GM06990 (cell line): ENCODE data around the gene EEIG1.

ENCODE experiments used
- DNase-seq: peaks from one replicate; pipeline ENCODE4 v3.0.0-alpha.2; 2011; ENCODE audit not compliant: insufficient read length; ENCODE audit errors: extremely low read depth
- H3K27me3 ChIP-seq: replicated peaks from 2 replicates; pipeline ENCODE4 v1.6.0; 2011; ENCODE audit warnings: low read length; ENCODE audit not compliant: control insufficient read depth, insufficient read depth
- H3K36me3 ChIP-seq: 2 replicates; pipeline ENCODE4 v1.5.1; 2011; ENCODE audit warnings: low read length; ENCODE audit not compliant: control insufficient read depth, insufficient read depth
- H3K4me3 ChIP-seq: replicated peaks from 2 replicates; pipeline ENCODE4 v1.5.1; 2011; ENCODE audit warnings: low read depth, mild to moderate bottlenecking, control low read depth, low read length
- CTCF ChIP-seq: IDR thresholded peaks from 2 replicates; pipeline ENCODE4 v1.5.1; 2011; ENCODE audit warnings: low read length, control low read depth, mild to moderate bottlenecking, inconsistent platforms; ENCODE audit not compliant: insufficient read depth, poor library complexity, severe bottlenecking

EEIG1 gene

GRCh38 chr9:127963041-127963358 lies 17.8 kb downstream of the EEIG1 start:
- Histone ChIP-seq H3K4me3 (no peak overlapping the region), H3K27me3 (no peaks in the 10 kb centered on the region), H3K36me3 (no peaks in the 10 kb centered on the region)
- TF ChIP-seq CTCF, result no peak
- no peak for DNase-seq

GRCh38 chr9:127962278-127962677 lies 18.5 kb downstream of the EEIG1 start:
- no peak for TF ChIP-seq CTCF

GRCh38 chr9:127961613-127962155 lies 19.1 kb downstream of the EEIG1 start:
- TF ChIP-seq CTCF, result no peak
- Histone ChIP-seq H3K36me3 (no peaks in the 10 kb centered on the region), H3K4me3 (no peak overlapping the region), H3K27me3 (no peaks in the 10 kb centered on the region)
- DNase-seq, result no peak

More at GRCh38 chr9:127962278-127962677, 18.5 kb downstream of the EEIG1 start:
- Histone ChIP-seq H3K4me3 (no peak overlapping the region), H3K36me3 (no peaks in the 10 kb centered on the region), H3K27me3 (no peaks in the 10 kb centered on the region)
- DNase-seq, result no peak

- no peak for TF ChIP-seq CTCF
- Histone ChIP-seq H3K27me3 (no peaks in the 10 kb centered on the region), H3K4me3 (no peak overlapping the region), H3K36me3 (no peaks in the 10 kb centered on the region)
- no peak for DNase-seq
Observed at GRCh38 chr9:127961155-127961490, 19.7 kb downstream of the EEIG1 start.

GRCh38 chr9:127960410-127961154 lies 20.2 kb downstream of the EEIG1 start:
- no peak for TF ChIP-seq CTCF
- Histone ChIP-seq H3K27me3 (no peaks in the 10 kb centered on the region), H3K36me3 (no peaks in the 10 kb centered on the region), H3K4me3 (no peak overlapping the region)
- DNase-seq, result no peak

GRCh38 chr9:127959841-127960409 lies 20.9 kb downstream of the EEIG1 start:
- no peak overlapping the region for H3K4me3 ChIP-seq
- TF ChIP-seq CTCF, result no peak
- H3K36me3 ChIP-seq, result no peaks in the 10 kb centered on the region
- H3K27me3 ChIP-seq, result no peaks in the 10 kb centered on the region
- no peak for DNase-seq
